HepG2 (cell line): Measurements from ENCODE around the gene RARS2. TPM values are rescaled to one million over a fixed set of nuclear protein-coding genes. Genes with fewer than 3 reads are reported as not detected.

Experiments
- ARID2 ChIP-seq: sonication (generic); formaldehyde crosslinking; IDR thresholded peaks from 2 replicates; pipeline ENCODE4 v1.8.1; 2022; ENCODE audit warnings: mild to moderate bottlenecking, missing genetic modification reagents, borderline replicate concordance
- EED ChIP-seq: sonication (generic); formaldehyde crosslinking; IDR thresholded peaks from 2 replicates; pipeline ENCODE4 v1.5.0; 2020; ENCODE audit warnings: mild to moderate bottlenecking, missing genetic modification reagents
- KMT2A ChIP-seq: sonication (generic); formaldehyde crosslinking; IDR thresholded peaks from 2 replicates; pipeline ENCODE4 v1.4.0; 2020; ENCODE audit warnings: missing genetic modification reagents
- MED8 ChIP-seq: sonication (generic); formaldehyde crosslinking; IDR thresholded peaks from 2 replicates; pipeline ENCODE4 v1.8.1; 2023; ENCODE audit warnings: mild to moderate bottlenecking, missing genetic modification reagents; ENCODE audit not compliant: insufficient replicate concordance
- MXD4 ChIP-seq: IDR thresholded peaks from 2 replicates; pipeline ENCODE4 v1.6.1; 2016; ENCODE audit warnings: mild to moderate bottlenecking, missing biosample characterization, missing genetic modification reagents
- NFYB ChIP-seq: sonication (generic); formaldehyde crosslinking; IDR thresholded peaks from 2 replicates; pipeline ENCODE4 v1.4.0; 2020; ENCODE audit warnings: missing genetic modification reagents
- PAF1 ChIP-seq: IDR thresholded peaks from 2 replicates; pipeline ENCODE4 v1.6.1; 2016; ENCODE audit warnings: missing genetic modification reagents, missing compliant biosample characterization
- ZBTB21 ChIP-seq: sonication (generic); formaldehyde crosslinking; IDR thresholded peaks from 2 replicates; pipeline ENCODE4 v1.4.0; 2020; ENCODE audit warnings: missing genetic modification reagents
- ZNF816 ChIP-seq: sonication (generic); formaldehyde crosslinking; IDR thresholded peaks from 2 replicates; pipeline ENCODE4 v1.8.0; 2022; ENCODE audit warnings: missing genetic modification reagents, mild to moderate bottlenecking, borderline replicate concordance
- ZNF83 ChIP-seq: sonication (generic); formaldehyde crosslinking; IDR thresholded peaks from 2 replicates; pipeline ENCODE4 v1.4.0; 2020; ENCODE audit warnings: missing genetic modification reagents, mild to moderate bottlenecking, borderline replicate concordance
- polyA plus RNA-seq, 8 experiments: library from polyadenylated mRNA; depleted of rRNA in 3 of 8; stranded (reverse) in 7 of 8; unstranded in 1 of 8; fragments of >200 nt; fragmentation: Illumina TruSeq in 4 of 8; extraction: Trizol in 4 of 8; gene quantifications; 2 replicates each; pipeline versions ENCODE4 v1.2.1 to v1.2.3, GENCODE V29; 2011 to 2016; ENCODE audit warnings: low read depth in 4 of 8, missing spikeins in 1 of 8, mixed read lengths in 1 of 8; ENCODE audit not compliant: insufficient read depth in 1 of 8
- total RNA-seq, 5 experiments: library from RNA; depleted of rRNA; stranded (reverse); fragments of >200 nt; fragmentation: Illumina TruSeq; extraction: Trizol; gene quantifications; 2 replicates each; pipeline ENCODE4 v1.2.3, GENCODE V29; 2016; ENCODE audit warnings: low read depth in 1 of 5
- TF ChIP-seq, protein P1 (sequence below), 2 experiments: fragments of 450-650 bp in 1 of 2; sonication (generic) in 1 of 2; formaldehyde crosslinking; IDR thresholded peaks; 2 replicates each; pipeline versions ENCODE4 v1.5.0 to v1.8.0; 2020 to 2022; ENCODE audit warnings: mild to moderate bottlenecking in 1 of 2, missing genetic modification reagents in 1 of 2
- TF ChIP-seq, protein P2 (sequence below), 2 experiments: sonication (generic) in 1 of 2; formaldehyde crosslinking in 1 of 2; IDR thresholded peaks; 2 replicates each; pipeline versions ENCODE4 v1.5.1 to v1.6.1; 2011 to 2020; ENCODE audit warnings: borderline replicate concordance in 1 of 2, low read depth in 1 of 2, low read length in 1 of 2, mild to moderate bottlenecking in 1 of 2, missing genetic modification reagents in 1 of 2, moderate library complexity in 1 of 2
- TF ChIP-seq, protein P3 (sequence below): sonication (generic); formaldehyde crosslinking; IDR thresholded peaks from 2 replicates; pipeline ENCODE4 v1.8.0; 2022; ENCODE audit warnings: missing genetic modification reagents, low read depth, mild to moderate bottlenecking, borderline replicate concordance
- TF ChIP-seq, protein P4 (sequence below): sonication (generic); formaldehyde crosslinking; IDR thresholded peaks from 2 replicates; pipeline ENCODE4 v1.4.0; 2020; ENCODE audit warnings: mild to moderate bottlenecking, missing genetic modification reagents
- TF ChIP-seq, protein P5 (sequence below): IDR thresholded peaks from 2 replicates; pipeline ENCODE4 v1.4.0; 2020; ENCODE audit warnings: mild to moderate bottlenecking, missing genetic modification reagents
- TF ChIP-seq, protein P6 (sequence below): fragments of 450-650 bp; IDR thresholded peaks from 2 replicates; pipeline ENCODE4 v1.6.1; 2017
- TF ChIP-seq, protein P7 (sequence below): IDR thresholded peaks from 2 replicates; pipeline ENCODE4 v1.6.1; 2016; ENCODE audit warnings: missing compliant biosample characterization, missing genetic modification reagents, borderline replicate concordance

Gene RARS2
- total and polyA plus RNA-seq, 2 of the 13 experiments (the other 11 are each of a cell fraction or from before 2014, with no cell fraction given), result 23.4 to 80.1 TPM

DNA sequence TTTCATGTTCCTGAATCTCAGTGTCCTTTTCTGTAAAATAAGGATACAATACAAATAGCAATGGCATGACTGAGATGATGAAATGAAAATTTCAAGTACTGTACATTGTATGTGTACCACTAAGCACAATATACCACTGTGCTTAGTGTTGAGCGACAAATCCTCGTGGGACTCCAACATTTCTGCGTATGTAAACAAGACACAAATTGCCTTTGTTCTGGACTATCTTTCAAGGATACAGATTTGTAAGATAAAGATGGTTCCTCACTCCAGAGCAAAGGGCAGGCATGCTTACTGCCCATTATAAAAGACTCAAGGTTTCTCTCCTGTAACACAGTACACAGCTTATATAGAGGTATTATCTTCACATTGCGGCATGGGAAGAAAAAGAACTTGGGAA lies 6.0 kb downstream of the RARS2 start (continued):
- TF ChIP-seq MED8 (CRISPR knock-in tag) (no peak), ZNF83 (CRISPR knock-in tag) (no peak), PAF1 (no peak), KMT2A (CRISPR knock-in tag) (no peak), ARID2 (no peak), ZBTB21 (CRISPR knock-in tag) (no peak), EED (CRISPR knock-in tag) (no peak), NFYB (CRISPR knock-in tag) (no peak), ZNF816 (CRISPR knock-in tag) (no peak), MXD4 (CRISPR knock-in tag) (no peak)
- TF ChIP-seq, protein P1, sequence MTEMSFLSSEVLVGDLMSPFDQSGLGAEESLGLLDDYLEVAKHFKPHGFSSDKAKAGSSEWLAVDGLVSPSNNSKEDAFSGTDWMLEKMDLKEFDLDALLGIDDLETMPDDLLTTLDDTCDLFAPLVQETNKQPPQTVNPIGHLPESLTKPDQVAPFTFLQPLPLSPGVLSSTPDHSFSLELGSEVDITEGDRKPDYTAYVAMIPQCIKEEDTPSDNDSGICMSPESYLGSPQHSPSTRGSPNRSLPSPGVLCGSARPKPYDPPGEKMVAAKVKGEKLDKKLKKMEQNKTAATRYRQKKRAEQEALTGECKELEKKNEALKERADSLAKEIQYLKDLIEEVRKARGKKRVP (CRISPR knock-in tag; IDR thresholded peaks at IDR 0.05), result peak in 1 of 2 experiments; percentile 51; a peak in 1 of 4 replicates
- TF ChIP-seq, protein P2, sequence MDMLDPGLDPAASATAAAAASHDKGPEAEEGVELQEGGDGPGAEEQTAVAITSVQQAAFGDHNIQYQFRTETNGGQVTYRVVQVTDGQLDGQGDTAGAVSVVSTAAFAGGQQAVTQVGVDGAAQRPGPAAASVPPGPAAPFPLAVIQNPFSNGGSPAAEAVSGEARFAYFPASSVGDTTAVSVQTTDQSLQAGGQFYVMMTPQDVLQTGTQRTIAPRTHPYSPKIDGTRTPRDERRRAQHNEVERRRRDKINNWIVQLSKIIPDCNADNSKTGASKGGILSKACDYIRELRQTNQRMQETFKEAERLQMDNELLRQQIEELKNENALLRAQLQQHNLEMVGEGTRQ (IDR thresholded peaks at IDR 0.05; ENCODE audit: low read depth, low read length), result no peak
- TF ChIP-seq, protein P2 (CRISPR knock-in tag; IDR thresholded peaks at IDR 0.05; ENCODE audit: borderline replicate concordance), result no peak
- TF ChIP-seq, protein P3, sequence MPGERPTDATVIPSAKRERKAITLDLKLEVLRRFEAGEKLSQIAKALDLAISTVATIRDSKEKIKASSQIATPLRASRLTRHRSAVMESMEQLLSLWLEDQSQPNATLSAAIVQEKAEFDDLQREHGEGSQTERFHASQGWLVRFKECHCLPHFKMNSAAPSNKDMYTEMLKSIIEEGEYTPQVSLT (CRISPR knock-in tag), result no peak
- TF ChIP-seq, protein P4, sequence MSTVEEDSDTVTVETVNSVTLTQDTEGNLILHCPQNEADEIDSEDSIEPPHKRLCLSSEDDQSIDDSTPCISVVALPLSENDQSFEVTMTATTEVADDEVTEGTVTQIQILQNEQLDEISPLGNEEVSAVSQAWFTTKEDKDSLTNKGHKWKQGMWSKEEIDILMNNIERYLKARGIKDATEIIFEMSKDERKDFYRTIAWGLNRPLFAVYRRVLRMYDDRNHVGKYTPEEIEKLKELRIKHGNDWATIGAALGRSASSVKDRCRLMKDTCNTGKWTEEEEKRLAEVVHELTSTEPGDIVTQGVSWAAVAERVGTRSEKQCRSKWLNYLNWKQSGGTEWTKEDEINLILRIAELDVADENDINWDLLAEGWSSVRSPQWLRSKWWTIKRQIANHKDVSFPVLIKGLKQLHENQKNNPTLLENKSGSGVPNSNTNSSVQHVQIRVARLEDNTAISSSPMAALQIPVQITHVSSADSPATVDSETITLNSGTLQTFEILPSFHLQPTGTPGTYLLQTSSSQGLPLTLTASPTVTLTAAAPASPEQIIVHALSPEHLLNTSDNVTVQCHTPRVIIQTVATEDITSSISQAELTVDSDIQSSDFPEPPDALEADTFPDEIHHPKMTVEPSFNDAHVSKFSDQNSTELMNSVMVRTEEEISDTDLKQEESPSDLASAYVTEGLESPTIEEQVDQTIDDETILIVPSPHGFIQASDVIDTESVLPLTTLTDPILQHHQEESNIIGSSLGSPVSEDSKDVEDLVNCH, result no peak
- TF ChIP-seq, protein P5, sequence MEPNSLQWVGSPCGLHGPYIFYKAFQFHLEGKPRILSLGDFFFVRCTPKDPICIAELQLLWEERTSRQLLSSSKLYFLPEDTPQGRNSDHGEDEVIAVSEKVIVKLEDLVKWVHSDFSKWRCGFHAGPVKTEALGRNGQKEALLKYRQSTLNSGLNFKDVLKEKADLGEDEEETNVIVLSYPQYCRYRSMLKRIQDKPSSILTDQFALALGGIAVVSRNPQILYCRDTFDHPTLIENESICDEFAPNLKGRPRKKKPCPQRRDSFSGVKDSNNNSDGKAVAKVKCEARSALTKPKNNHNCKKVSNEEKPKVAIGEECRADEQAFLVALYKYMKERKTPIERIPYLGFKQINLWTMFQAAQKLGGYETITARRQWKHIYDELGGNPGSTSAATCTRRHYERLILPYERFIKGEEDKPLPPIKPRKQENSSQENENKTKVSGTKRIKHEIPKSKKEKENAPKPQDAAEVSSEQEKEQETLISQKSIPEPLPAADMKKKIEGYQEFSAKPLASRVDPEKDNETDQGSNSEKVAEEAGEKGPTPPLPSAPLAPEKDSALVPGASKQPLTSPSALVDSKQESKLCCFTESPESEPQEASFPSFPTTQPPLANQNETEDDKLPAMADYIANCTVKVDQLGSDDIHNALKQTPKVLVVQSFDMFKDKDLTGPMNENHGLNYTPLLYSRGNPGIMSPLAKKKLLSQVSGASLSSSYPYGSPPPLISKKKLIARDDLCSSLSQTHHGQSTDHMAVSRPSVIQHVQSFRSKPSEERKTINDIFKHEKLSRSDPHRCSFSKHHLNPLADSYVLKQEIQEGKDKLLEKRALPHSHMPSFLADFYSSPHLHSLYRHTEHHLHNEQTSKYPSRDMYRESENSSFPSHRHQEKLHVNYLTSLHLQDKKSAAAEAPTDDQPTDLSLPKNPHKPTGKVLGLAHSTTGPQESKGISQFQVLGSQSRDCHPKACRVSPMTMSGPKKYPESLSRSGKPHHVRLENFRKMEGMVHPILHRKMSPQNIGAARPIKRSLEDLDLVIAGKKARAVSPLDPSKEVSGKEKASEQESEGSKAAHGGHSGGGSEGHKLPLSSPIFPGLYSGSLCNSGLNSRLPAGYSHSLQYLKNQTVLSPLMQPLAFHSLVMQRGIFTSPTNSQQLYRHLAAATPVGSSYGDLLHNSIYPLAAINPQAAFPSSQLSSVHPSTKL, result peak; percentile 97
- TF ChIP-seq, protein P6, sequence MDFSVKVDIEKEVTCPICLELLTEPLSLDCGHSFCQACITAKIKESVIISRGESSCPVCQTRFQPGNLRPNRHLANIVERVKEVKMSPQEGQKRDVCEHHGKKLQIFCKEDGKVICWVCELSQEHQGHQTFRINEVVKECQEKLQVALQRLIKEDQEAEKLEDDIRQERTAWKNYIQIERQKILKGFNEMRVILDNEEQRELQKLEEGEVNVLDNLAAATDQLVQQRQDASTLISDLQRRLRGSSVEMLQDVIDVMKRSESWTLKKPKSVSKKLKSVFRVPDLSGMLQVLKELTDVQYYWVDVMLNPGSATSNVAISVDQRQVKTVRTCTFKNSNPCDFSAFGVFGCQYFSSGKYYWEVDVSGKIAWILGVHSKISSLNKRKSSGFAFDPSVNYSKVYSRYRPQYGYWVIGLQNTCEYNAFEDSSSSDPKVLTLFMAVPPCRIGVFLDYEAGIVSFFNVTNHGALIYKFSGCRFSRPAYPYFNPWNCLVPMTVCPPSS, result no peak
- TF ChIP-seq, protein P7, sequence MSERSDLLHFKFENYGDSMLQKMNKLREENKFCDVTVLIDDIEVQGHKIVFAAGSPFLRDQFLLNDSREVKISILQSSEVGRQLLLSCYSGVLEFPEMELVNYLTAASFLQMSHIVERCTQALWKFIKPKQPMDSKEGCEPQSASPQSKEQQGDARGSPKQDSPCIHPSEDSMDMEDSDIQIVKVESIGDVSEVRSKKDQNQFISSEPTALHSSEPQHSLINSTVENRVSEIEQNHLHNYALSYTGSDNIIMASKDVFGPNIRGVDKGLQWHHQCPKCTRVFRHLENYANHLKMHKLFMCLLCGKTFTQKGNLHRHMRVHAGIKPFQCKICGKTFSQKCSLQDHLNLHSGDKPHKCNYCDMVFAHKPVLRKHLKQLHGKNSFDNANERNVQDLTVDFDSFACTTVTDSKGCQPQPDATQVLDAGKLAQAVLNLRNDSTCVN (CRISPR knock-in tag), result peak; percentile 96
